Activated naive CD8-positive, alpha-beta T cell treated with anti-CD3 and anti-CD28 coated beads for 36 hours (primary cell): ENCODE results near the gene A3GALT2. TPM values are rescaled to one million over a fixed set of nuclear protein-coding genes. Genes with fewer than 3 reads are reported as not detected.
A peak's percentile ranks its signal among the peaks of the same experiment; 100 is the strongest.

Experiments
- DNase-seq: peaks from one replicate; pipeline ENCODE4 v3.0.0; 2021
- H3K27ac Mint-ChIP-seq: one replicate; pipeline ENCODE4 v1.8.0; 2022; ENCODE audit warnings: mild to moderate bottlenecking, moderate library complexity, mixed read lengths
- H3K27me3 Mint-ChIP-seq: one replicate; pipeline ENCODE4 v1.8.0; 2022; ENCODE audit warnings: mild to moderate bottlenecking, mixed read lengths
- H3K36me3 Mint-ChIP-seq: one replicate; pipeline ENCODE4 v1.8.0; 2021; ENCODE audit warnings: mild to moderate bottlenecking, mixed read lengths
- H3K4me1 Mint-ChIP-seq: one replicate; pipeline ENCODE4 v1.8.0; 2021; ENCODE audit warnings: mixed read lengths
- H3K4me3 Mint-ChIP-seq: one replicate; pipeline ENCODE4 v1.8.0; 2022; ENCODE audit warnings: mild to moderate bottlenecking, moderate library complexity, mixed read lengths
- H3K9me3 Mint-ChIP-seq: one replicate; pipeline ENCODE4 v1.8.0; 2022; ENCODE audit warnings: mixed read lengths
- total RNA-seq, 2 experiments: library from RNA; stranded (reverse); gene quantifications; one replicate each; pipeline ENCODE4 v1.2.3, GENCODE V29; 2021

The A3GALT2 gene
- total RNA-seq, 2 experiments from 2014 or later = not detected

DNA sequence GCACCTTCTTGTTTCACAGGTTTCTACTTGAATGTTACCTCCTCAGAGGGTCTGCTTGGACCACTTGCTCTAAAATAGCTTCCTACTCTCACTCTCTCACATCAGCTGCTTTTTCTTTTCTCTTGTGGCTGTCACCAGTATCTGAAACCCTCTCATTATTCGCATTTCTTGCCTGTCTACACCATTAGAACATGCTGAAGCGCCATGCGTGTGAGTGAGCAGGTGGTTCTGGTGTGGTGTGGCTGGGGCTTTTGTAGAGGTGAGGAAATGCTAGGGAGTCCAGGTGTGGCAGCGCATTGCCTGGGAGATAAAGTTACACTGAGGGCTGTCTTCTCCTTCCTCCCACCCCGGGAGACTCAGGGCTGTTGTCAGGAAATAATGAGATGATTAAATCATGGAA, 60.5 kb downstream of the A3GALT2 start:
- H3K4me1 Mint-ChIP-seq = peaks cover 27% of the 10 kb centered on the region
- no peak overlapping the region for H3K27ac Mint-ChIP-seq
- DNase-seq = no peak
- H3K27me3 Mint-ChIP-seq = no peaks in the 10 kb centered on the region
- peaks cover 3% of the 10 kb centered on the region for H3K36me3 Mint-ChIP-seq
- no peak overlapping the region for H3K4me3 Mint-ChIP-seq
- H3K9me3 Mint-ChIP-seq = no peaks in the 10 kb centered on the region

DNA sequence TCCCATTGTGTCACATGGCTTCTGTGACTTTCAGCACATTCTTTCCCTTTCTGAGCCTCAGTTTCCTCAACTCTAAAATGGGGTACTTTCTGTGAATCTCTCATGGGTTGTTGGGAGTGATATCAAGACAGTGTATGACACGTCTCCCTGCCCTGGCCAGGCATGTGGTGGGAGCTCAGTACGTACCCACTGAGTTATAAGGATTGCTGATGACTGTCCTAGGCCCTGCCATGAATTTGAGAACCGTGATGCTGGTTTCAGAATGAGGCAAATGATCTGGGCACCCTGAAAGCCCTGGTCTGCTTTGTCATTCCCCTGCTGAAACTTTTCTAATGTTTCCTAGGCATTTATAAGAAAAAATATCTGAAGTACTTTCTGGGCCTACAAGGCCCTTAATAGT, 61.0 kb downstream of the A3GALT2 start:
- Mint-ChIP-seq H3K4me3 (no peak overlapping the region), H3K36me3 (peaks cover 3% of the 10 kb centered on the region), H3K27me3 (no peaks in the 10 kb centered on the region), H3K9me3 (no peaks in the 10 kb centered on the region), H3K4me1 (peaks cover 30% of the 10 kb centered on the region), H3K27ac (no peak overlapping the region)
- no peak for DNase-seq

DNA sequence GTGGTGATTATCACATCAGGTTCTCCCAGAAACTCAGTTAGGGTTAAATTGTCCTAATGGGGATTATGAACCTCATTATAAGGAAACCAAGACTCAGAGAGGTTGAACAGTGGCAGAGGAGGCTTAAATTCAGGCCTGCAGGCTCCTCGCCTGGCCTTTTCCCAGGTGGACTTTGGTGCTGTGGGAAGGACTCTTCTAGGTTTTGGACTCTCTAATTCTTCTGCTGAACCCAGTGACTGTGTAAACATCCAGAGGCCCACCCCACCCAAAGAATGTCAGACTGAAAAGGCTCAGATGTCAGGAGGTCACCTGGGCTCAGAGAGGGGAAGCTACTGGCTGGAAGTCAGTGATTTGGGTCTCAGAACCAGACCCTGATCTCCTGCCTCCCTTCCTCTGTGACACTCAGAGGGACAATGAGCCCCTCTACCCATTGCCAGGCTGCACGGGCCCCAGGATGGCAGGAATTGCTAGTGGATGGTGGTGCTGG, 62.1 kb downstream of the A3GALT2 start:
- H3K4me1 Mint-ChIP-seq = peaks cover 30% of the 10 kb centered on the region
- no peak for DNase-seq
- H3K4me3 Mint-ChIP-seq = no peak overlapping the region
- no peaks in the 10 kb centered on the region for H3K27me3 Mint-ChIP-seq
- H3K36me3 Mint-ChIP-seq = peaks cover 3% of the 10 kb centered on the region
- H3K9me3 Mint-ChIP-seq = no peaks in the 10 kb centered on the region
- H3K27ac Mint-ChIP-seq = no peak overlapping the region

DNA sequence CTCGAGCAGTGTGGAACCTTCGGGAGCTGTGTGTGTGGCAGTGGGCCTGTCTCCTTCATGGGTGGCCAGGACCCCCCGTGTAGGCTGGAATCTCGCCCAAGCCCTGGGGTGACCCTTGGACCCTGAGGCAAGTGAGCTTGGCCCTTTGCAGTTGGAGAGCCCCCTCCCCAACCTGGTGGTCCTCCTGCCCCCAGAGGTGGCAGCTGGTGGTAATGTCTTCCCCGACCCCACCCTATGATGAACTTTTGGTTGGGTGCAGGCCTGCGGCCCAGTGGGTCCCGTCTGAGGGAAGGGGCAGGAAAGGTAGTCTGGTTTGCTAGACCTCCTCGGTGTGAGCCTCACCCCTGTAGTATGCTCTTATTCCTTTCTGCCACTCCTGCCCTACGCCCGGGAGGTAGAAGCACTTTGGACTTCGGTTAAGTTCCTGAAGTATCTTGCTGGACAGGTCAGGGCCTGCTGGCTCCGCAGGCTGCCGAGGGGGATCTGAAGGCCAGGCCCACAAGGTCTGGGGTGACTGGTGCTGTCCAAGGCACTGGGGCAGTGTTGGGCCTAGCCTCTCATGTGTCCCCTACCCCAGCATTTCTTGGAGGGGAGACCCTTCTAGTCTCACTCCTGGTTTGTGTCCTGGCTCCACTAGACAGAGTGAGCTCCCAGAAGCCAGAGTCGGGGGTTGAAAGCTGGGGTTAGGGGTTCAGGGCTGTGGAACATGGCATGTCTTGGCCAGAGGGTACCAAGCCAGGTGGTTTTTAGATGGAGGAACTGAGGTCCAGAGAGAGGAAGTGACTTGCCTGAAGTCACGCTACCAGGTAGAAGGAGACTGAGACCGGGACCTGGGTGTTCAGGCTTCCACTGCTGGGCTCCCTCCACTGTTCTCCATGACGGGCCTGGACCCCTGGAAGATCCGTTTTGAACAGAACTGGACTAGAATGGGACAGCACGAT, 62.9 kb downstream of the A3GALT2 start:
- H3K9me3 Mint-ChIP-seq = no peaks in the 10 kb centered on the region
- no peak for DNase-seq

DNA sequence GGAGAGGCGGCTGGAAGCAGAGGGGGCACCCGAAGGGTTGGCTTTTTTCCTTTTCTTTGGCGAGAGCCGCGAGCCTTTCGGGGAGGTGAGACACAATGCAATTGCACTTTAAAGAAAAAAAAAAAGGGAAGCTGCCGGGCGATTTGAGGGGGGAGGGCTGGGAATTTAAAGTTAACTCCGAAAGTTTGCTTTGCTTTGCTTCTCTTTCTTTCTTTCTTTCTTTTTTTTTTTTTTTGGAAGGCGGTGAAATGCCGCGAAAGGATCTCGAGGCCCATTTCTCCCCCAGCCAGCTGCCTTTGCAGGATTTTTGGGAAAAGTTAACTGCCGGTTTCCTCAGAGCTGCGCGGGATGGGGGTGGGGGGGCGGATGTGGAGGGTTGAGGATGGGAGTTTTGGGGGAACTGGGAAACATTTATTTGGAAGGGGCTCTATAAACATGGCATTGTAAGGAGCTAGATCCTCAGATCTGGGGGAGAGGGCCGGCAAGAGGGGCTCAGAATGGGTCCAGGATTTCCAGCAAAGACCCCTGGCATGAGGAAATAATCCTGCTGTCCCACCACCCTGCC, 63.6 kb downstream of the A3GALT2 start:
- H3K27ac Mint-ChIP-seq = peak overlapping the region; percentile 95
- no peaks in the 10 kb centered on the region for H3K27me3 Mint-ChIP-seq
- H3K9me3 Mint-ChIP-seq = no peaks in the 10 kb centered on the region
- DNase-seq = no peak
- H3K36me3 Mint-ChIP-seq = peaks cover 3% of the 10 kb centered on the region
- H3K4me1 Mint-ChIP-seq = peaks cover 30% of the 10 kb centered on the region
- H3K4me3 Mint-ChIP-seq = peak overlapping the region; percentile 94

More for the DNA sequence above, 62.9 kb downstream of the A3GALT2 start:
- H3K27me3 Mint-ChIP-seq = no peaks in the 10 kb centered on the region
- H3K4me3 Mint-ChIP-seq = peak overlapping the region; percentile 94
- H3K27ac Mint-ChIP-seq = peak overlapping the region; percentile 20
- peaks cover 30% of the 10 kb centered on the region for H3K4me1 Mint-ChIP-seq
- H3K36me3 Mint-ChIP-seq = peaks cover 3% of the 10 kb centered on the region

Other genes starting within 250 kb of the A3GALT2 start
- 1 to 10 TPM; 1.8 to 3.6 TPM for gene AZIN2, start 239.9 kb downstream of the A3GALT2 start, total RNA-seq
- gene TRIM62, start 139.1 kb downstream of the A3GALT2 start, total RNA-seq = 1 to 10 TPM; 3.4 to 4.5 TPM
- 1 to 10 TPM; 7.2 to 9.2 TPM for gene ZNF362, start 64.6 kb downstream of the A3GALT2 start, total RNA-seq
- gene PHC2, start 110.0 kb upstream of the A3GALT2 start, total RNA-seq = 10 to 100 TPM; 26.9 to 28.7 TPM
- 1 to 10 TPM; 3.0 TPM for gene ZSCAN20, start 151.5 kb upstream of the A3GALT2 start, total RNA-seq